Measurements from ENCODE around the gene OR52N5.

OR52N5 gene

GRCh38 chr11:5783255-5783654 is at the start of gene OR52N5:
OR52N5 (minus strand) TSS chr11:5783355; CDS start chr11:5778634, 4,721 bp downstream.
- DNase-seq, result no peak

- DNase-seq, result no peak
These were observed 48.2 kb upstream of the OR52N5 start for GRCh38 chr11:5831196-5831829.

- no peak for DNase-seq
These were observed 35.2 kb upstream of the OR52N5 start for GRCh38 chr11:5818245-5818886.

GRCh38 chr11:5815534-5815933 is 32.4 kb upstream of the OR52N5 start:
- DNase-seq, result no peak

- no peak for DNase-seq
These were observed 27.0 kb upstream of the OR52N5 start for GRCh38 chr11:5809905-5810795.

GRCh38 chr11:5809122-5809519 is 26.0 kb upstream of the OR52N5 start:
- no peak for DNase-seq

GRCh38 chr11:5808500-5809121 is 25.5 kb upstream of the OR52N5 start, which contains the start of gene OR52N2:
OR52N2 (plus strand) TSS chr11:5808924; CDS start chr11:5820336, 11,412 bp downstream.
- DNase-seq, result no peak

GRCh38 chr11:5807580-5807979 is 24.4 kb upstream of the OR52N5 start:
- DNase-seq, result no peak

- DNase-seq, result no peak
These were observed 20.8 kb upstream of the OR52N5 start for GRCh38 chr11:5803982-5804381.

- DNase-seq, result no peak
These were observed 13.4 kb upstream of the OR52N5 start for GRCh38 chr11:5796541-5796940.

GRCh38 chr11:5791165-5791564 is 8.0 kb upstream of the OR52N5 start, which contains the start of gene OR52N1:
OR52N1 (minus strand) TSS chr11:5791265; CDS start chr11:5788816, 2,449 bp downstream.
- DNase-seq, result no peak

GRCh38 chr11:5767056-5767455 is 16.1 kb downstream of the OR52N5 start:
- no peak for DNase-seq

- DNase-seq, result no peak
These were observed 29.2 kb downstream of the OR52N5 start, which contains the start of gene OR52N4 for GRCh38 chr11:5753943-5754342. OR52N4 (plus strand) TSS chr11:5754243; CDS start chr11:5754741, 498 bp downstream.

GRCh38 chr11:5749836-5750235 is 33.3 kb downstream of the OR52N5 start:
- DNase-seq, result no peak

- no peak for DNase-seq
These were observed 36.5 kb downstream of the OR52N5 start for GRCh38 chr11:5746614-5747013.

- no peak for DNase-seq
These were observed 44.7 kb downstream of the OR52N5 start for GRCh38 chr11:5738431-5738830.

GRCh38 chr11:5737670-5738392 is 45.3 kb downstream of the OR52N5 start:
- no peak for DNase-seq

GRCh38 chr11:5737091-5737490 is 46.1 kb downstream of the OR52N5 start:
- DNase-seq, result no peak

- DNase-seq, result no peak
These were observed 46.8 kb downstream of the OR52N5 start, which contains the start of gene OR56B1 for GRCh38 chr11:5736396-5736795. OR56B1 (plus strand) TSS chr11:5736448; CDS start chr11:5736517, 69 bp downstream.

GRCh38 chr11:5727691-5728090 is 55.5 kb downstream of the OR52N5 start:
- no peak for DNase-seq

- no peak for DNase-seq
These were observed 56.8 kb downstream of the OR52N5 start for GRCh38 chr11:5726351-5726750.

Data from NCI-H1417 treated with DMSO at 0.1 percent for 48 hours (cell line).